22Rv1 (cell line): ENCODE data around the gene PSMA6.

Experiments used
- H3K27ac ChIP-seq: fragments of 450-650 bp; 2 replicates; pipeline ENCODE4 v1.5.1; 2017
- CTCF ChIP-seq: fragments of 450-650 bp; IDR thresholded peaks from 2 replicates; pipeline ENCODE4 v1.5.1; 2017; ENCODE audit warnings: mild to moderate bottlenecking
- ZFX ChIP-seq: fragments of 450-650 bp; IDR thresholded peaks from 2 replicates; pipeline ENCODE4 v1.6.1; 2017; ENCODE audit warnings: antibody characterized with exemption, borderline replicate concordance

PSMA6 gene

GRCh38 chr14:35326375-35326774 lies 34.2 kb downstream of the PSMA6 start:
- no peak overlapping the region for H3K27ac ChIP-seq

GRCh38 chr14:35331605-35332516 lies 39.7 kb downstream of the PSMA6 start:
- no peak for TF ChIP-seq CTCF
- no peak for TF ChIP-seq ZFX
- H3K27ac ChIP-seq, result peak overlapping the region; percentile 50

More at GRCh38 chr14:35326375-35326774, 34.2 kb downstream of the PSMA6 start:
- TF ChIP-seq ZFX (no peak), CTCF (no peak)

GRCh38 chr14:35332517-35333263 lies 40.5 kb downstream of the PSMA6 start:
- TF ChIP-seq CTCF (no peak), ZFX (no peak)
- H3K27ac ChIP-seq, result peak overlapping the region; percentile 50

- peak overlapping the region; percentile 50; the same call in 1 of the 2 replicates for H3K27ac ChIP-seq
- TF ChIP-seq CTCF, result no peak
- TF ChIP-seq ZFX, result no peak
These were observed 41.1 kb downstream of the PSMA6 start for GRCh38 chr14:35333264-35333730.

- no peak for TF ChIP-seq CTCF
- no peak for TF ChIP-seq ZFX
- no peak overlapping the region for H3K27ac ChIP-seq
These were observed 41.9 kb downstream of the PSMA6 start for GRCh38 chr14:35333797-35334743.

GRCh38 chr14:35335388-35336092 lies 43.4 kb downstream of the PSMA6 start:
- TF ChIP-seq CTCF, result no peak
- no peak for TF ChIP-seq ZFX

GRCh38 chr14:35336171-35336493 lies 44.0 kb downstream of the PSMA6 start:
- H3K27ac ChIP-seq, result peak overlapping the region; percentile 38

More at GRCh38 chr14:35335388-35336092, 43.4 kb downstream of the PSMA6 start:
- peak overlapping the region; percentile 38 for H3K27ac ChIP-seq
